GM12878 (cell line): Measurements from ENCODE around the gene MTRFR. TPM values are rescaled to one million over a fixed set of nuclear protein-coding genes. Genes with fewer than 3 reads are reported as not detected.

ENCODE experiments used
- ATAC-seq: fragments of 200-7000 bp; cut with Tn5 transposase; 3 replicates; pipeline ENCODE4 v1.9.1; 2020; ENCODE audit warnings: mild to moderate bottlenecking, moderate library complexity
- BruUV-seq: library from RNA; stranded (reverse); fragments of 400-500 nt; replicated peaks from 2 replicates; lab custom pipeline; 2021; lab: Mats Ljungman, UMichigan
- CTCF ChIA-PET: fragments of 300-600 bp; sonication (Branson Sonifier 250); formaldehyde crosslinking; extraction: SDS; loops from one replicate; lab custom pipeline; 2021; ENCODE audit warnings: inconsistent platforms; lab: Yijun Ruan, JAX
- POLR2A ChIA-PET: fragments of 350-600 bp; formaldehyde crosslinking; extraction: SDS; loops from one replicate; lab custom pipeline; 2021; ENCODE audit warnings: inconsistent platforms; lab: Charles Lee
- RAD21 ChIA-PET: fragments of 300-600 bp; sonication (Branson Sonifier 250); formaldehyde crosslinking; loops from one replicate; lab custom pipeline; 2023; ENCODE audit warnings: antibody characterized with exemption; ENCODE audit not compliant: unreplicated experiment; lab: Charles Lee
- SMC1A ChIA-PET: fragments of 300-600 bp; sonication (Branson Sonifier 250); formaldehyde crosslinking; loops from one replicate; lab custom pipeline; 2023; ENCODE audit not compliant: unreplicated experiment, uncharacterized antibody; lab: Charles Lee
- DNase-seq: peaks from one replicate; pipeline ENCODE4 v3.0.0-alpha.2; 2011; ENCODE audit warnings: low read depth, low spot score
- FAIRE-seq: peaks from 3 replicates; lab custom pipeline; 2011; peaks lifted over from hg19 to GRCh38; lab: Jason Lieb, UNC
- H2AFZ ChIP-seq: 2 replicates; pipeline ENCODE4 v1.6.0; 2011; ENCODE audit warnings: low read depth, low read length, control low read depth; ENCODE audit not compliant: control insufficient read depth
- H3K27ac ChIP-seq: 2 replicates; pipeline ENCODE4 v1.5.1; 2011; ENCODE audit warnings: control low read depth; ENCODE audit not compliant: control insufficient read depth, insufficient read depth
- H3K27me3 ChIP-seq, 2 experiments: replicated peaks in 1 of 2; 2 replicates each; pipeline versions ENCODE4 v1.6.0 to v1.6.1; 2011; ENCODE audit warnings: low read length in 1 of 2; ENCODE audit not compliant: control insufficient read depth in 2 of 2, insufficient read depth in 2 of 2
- H3K36me3 ChIP-seq, 2 experiments: 2 replicates each; pipeline ENCODE4 v1.5.1; 2011; ENCODE audit warnings: low read length in 1 of 2; ENCODE audit not compliant: control insufficient read depth in 2 of 2, insufficient read depth in 2 of 2
- H3K4me1 ChIP-seq: 2 replicates; pipeline ENCODE4 v1.6.1; 2011; ENCODE audit warnings: mild to moderate bottlenecking, low read length, moderate library complexity, mixed read lengths; ENCODE audit not compliant: control insufficient read depth, insufficient read depth
- H3K4me2 ChIP-seq: 2 replicates; pipeline ENCODE4 v1.6.0; 2011; ENCODE audit warnings: control low read depth; ENCODE audit not compliant: control insufficient read depth, insufficient read depth
- H3K4me3 ChIP-seq: fragments of 200-600 bp; sonication (generic); 2 replicates; pipeline ENCODE4 v1.5.1; 2016
- H3K79me2 ChIP-seq: 2 replicates; pipeline ENCODE4 v1.6.0; 2011; ENCODE audit warnings: low read length; ENCODE audit not compliant: control insufficient read depth, insufficient read depth
- H3K9ac ChIP-seq: 2 replicates; pipeline ENCODE4 v1.8.0; 2011; ENCODE audit warnings: low read length, control low read depth, mixed read lengths; ENCODE audit not compliant: control insufficient read depth, insufficient read depth
- H3K9me3 ChIP-seq: replicated peaks from 3 replicates; pipeline ENCODE4 v1.5.1; 2011; ENCODE audit warnings: mild to moderate bottlenecking, low read length; ENCODE audit not compliant: control insufficient read depth, insufficient read depth
- H4K20me1 ChIP-seq: 2 replicates; pipeline ENCODE4 v1.6.0; 2011; ENCODE audit not compliant: control insufficient read depth, insufficient read depth
- BACH1 ChIP-seq: fragments of 450-650 bp; IDR thresholded peaks from 2 replicates; pipeline ENCODE4 v1.6.1; 2017; ENCODE audit warnings: mild to moderate bottlenecking, borderline replicate concordance
- CBFB ChIP-seq: IDR thresholded peaks from 2 replicates; pipeline ENCODE4 v1.6.1; 2016; ENCODE audit warnings: antibody characterized with exemption, low read depth
- CREM ChIP-seq: IDR thresholded peaks from 2 replicates; pipeline ENCODE4 v1.6.1; 2014; ENCODE audit warnings: antibody characterized with exemption, low read depth
- EZH2 ChIP-seq: IDR thresholded peaks from 2 replicates; pipeline ENCODE4 v1.6.1; 2012; ENCODE audit warnings: low read depth, mild to moderate bottlenecking, control low read depth, inconsistent platforms, low read length, borderline replicate concordance; ENCODE audit not compliant: control insufficient read depth
- MEF2B ChIP-seq: fragments of 450-650 bp; IDR thresholded peaks from 2 replicates; pipeline ENCODE4 v1.6.1; 2018; ENCODE audit warnings: mild to moderate bottlenecking, moderate library complexity; ENCODE audit not compliant: partially characterized antibody, poor library complexity, severe bottlenecking
- MTA2 ChIP-seq: fragments of 450-650 bp; IDR thresholded peaks from 2 replicates; pipeline ENCODE4 v1.6.1; 2016; ENCODE audit warnings: low read depth, mild to moderate bottlenecking, moderate library complexity
- MYC ChIP-seq: IDR thresholded peaks from 2 replicates; pipeline ENCODE4 v1.6.1; 2011; ENCODE audit warnings: mild to moderate bottlenecking, low read length, moderate library complexity, inconsistent platforms; ENCODE audit not compliant: insufficient read depth, insufficient replicate concordance, insufficient read length, severe bottlenecking
- NFIC ChIP-seq: IDR thresholded peaks from 2 replicates; pipeline ENCODE4 v1.6.1; 2012; ENCODE audit warnings: low read depth, mild to moderate bottlenecking, inconsistent platforms, low read length, moderate library complexity
- RBBP5 ChIP-seq: fragments of 200-600 bp; sonication (generic); conservative IDR thresholded peaks from 2 replicates; pipeline ENCODE4 v1.6.1; 2016
- RFX5 ChIP-seq: IDR thresholded peaks from 2 replicates; pipeline ENCODE4 v1.6.1; 2011; ENCODE audit warnings: low read depth, low read length, improper control_type of control experiment
- RUNX3 ChIP-seq: IDR thresholded peaks from 2 replicates; pipeline ENCODE4 v1.6.1; 2012; ENCODE audit warnings: low read length, inconsistent platforms
- SMAD5 ChIP-seq: IDR thresholded peaks from 2 replicates; pipeline ENCODE4 v1.6.1; 2016; ENCODE audit warnings: antibody characterized with exemption, low read depth
- SP1 ChIP-seq: IDR thresholded peaks from one replicate; pipeline ENCODE4 v1.6.1; 2011; ENCODE audit warnings: low read depth, low read length
- SREBF1 ChIP-seq: IDR thresholded peaks from 2 replicates; pipeline ENCODE4 v1.6.1; 2012; ENCODE audit warnings: mild to moderate bottlenecking, low read length
- YBX1 ChIP-seq: fragments of 450-650 bp; IDR thresholded peaks from 2 replicates; pipeline ENCODE4 v1.6.1; 2016; ENCODE audit warnings: antibody characterized with exemption
- WGBS: methylation state at CpG from one replicate; pipeline ENCODE4 v1.1.6; 2016; ENCODE audit warnings: low lambda C conversion rate; ENCODE audit not compliant: insufficient replicate concordance, insufficient coverage; ENCODE audit errors: missing lambda C conversion rate; 5-methylcytosine and 5-hydroxymethylcytosine counted together
- in situ Hi-C: fragments of 300-500 bp; cut with MboI; formaldehyde crosslinking; loops from 9 replicates; pipeline ENCODE4 v1.14.3; 2018; ENCODE audit warnings: mixed read lengths
- intact Hi-C: fragments of 100-400 bp; cut with micrococcal nuclease; formaldehyde crosslinking; loops from one replicate; pipeline ENCODE4 v1.14.2; 2022; ENCODE audit not compliant: unreplicated experiment
- polyA plus RNA-seq, 11 experiments: library from polyadenylated mRNA; depleted of rRNA in 4 of 11; unstranded in 6 of 11; stranded (reverse) in 5 of 11; fragments of >200 nt; fragmentation: Nextera tagmentation in 4 of 11; fragmentation: Illumina TruSeq in 1 of 11; extraction: Ambion mirVana in 4 of 11; extraction: Trizol in 1 of 11; gene quantifications; 1 replicate in 1 of 11; 2 replicates in 10 of 11; pipeline versions ENCODE4 v1.2.1 to v1.2.3, GENCODE V29; 2011 to 2016; ENCODE audit warnings: inconsistent platforms in 2 of 11, missing spikeins in 2 of 11, low read depth in 1 of 11
- total RNA-seq, 4 experiments: library from RNA; depleted of rRNA in 3 of 4; stranded (reverse); fragments of >200 nt in 3 of 4; fragmentation: Illumina TruSeq in 1 of 4; extraction: Trizol in 1 of 4; gene quantifications; 2 replicates each; pipeline versions ENCODE4 v1.2.1 to v1.2.3, GENCODE V29; 2013 to 2021
- TF ChIP-seq, protein P1 (sequence below): fragments of 450-650 bp; IDR thresholded peaks from 2 replicates; pipeline ENCODE4 v1.6.1; 2018; ENCODE audit warnings: borderline replicate concordance, mild to moderate bottlenecking; ENCODE audit not compliant: partially characterized antibody
- TF ChIP-seq, protein P2 (sequence below): fragments of 450-650 bp; IDR thresholded peaks from 2 replicates; pipeline ENCODE4 v1.6.1; 2016; ENCODE audit warnings: mild to moderate bottlenecking
- TF ChIP-seq, protein P3 (sequence below): fragments of 450-650 bp; IDR thresholded peaks from 2 replicates; pipeline ENCODE4 v1.6.1; 2018; ENCODE audit warnings: mild to moderate bottlenecking, low read depth, moderate library complexity; ENCODE audit not compliant: partially characterized antibody
- TF ChIP-seq, protein P4 (sequence below): IDR thresholded peaks from 2 replicates; pipeline ENCODE4 v1.6.1; 2012; ENCODE audit warnings: low read depth, low read length, improper control_type of control experiment

MTRFR gene
- total and polyA plus RNA-seq, 10 of the 15 experiments (the other 5 are each of a cell fraction or from before 2014, with no cell fraction given) = 12.2 to 33.4 (median 24.8) TPM

DNA sequence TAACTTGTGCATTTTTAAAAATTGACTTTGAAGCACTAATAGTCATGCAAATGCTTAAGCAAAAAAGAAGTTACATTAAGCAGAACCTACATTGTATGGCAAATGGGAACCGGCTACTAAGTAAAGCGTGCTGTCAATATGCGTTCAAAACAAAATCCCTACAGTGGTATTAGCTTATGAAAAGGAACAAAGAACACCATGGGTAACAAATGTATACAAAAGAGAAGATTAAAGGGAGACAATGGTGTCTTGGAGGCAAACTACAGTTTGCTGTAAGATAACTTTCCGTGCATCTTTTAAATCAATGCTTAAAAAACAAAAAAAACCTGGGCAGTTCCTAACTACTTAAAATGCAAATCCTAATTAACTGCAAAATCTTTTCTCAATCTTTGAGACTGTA, 28.0 kb downstream of the MTRFR start:
- no peak overlapping the region for H2AFZ ChIP-seq
- no peak overlapping the region for H3K9ac ChIP-seq
- POLR2A ChIA-PET = no interaction called here
- no peak for FAIRE-seq
- intact Hi-C loops = no loop called here
- H3K27ac ChIP-seq = no peak overlapping the region
- no peaks in the 10 kb centered on the region for H3K9me3 ChIP-seq
- peaks cover 5 to 8% of the 10 kb centered on the region in 2 experiments for H3K36me3 ChIP-seq
- no peak for TF ChIP-seq BACH1
- TF ChIP-seq, protein P1, sequence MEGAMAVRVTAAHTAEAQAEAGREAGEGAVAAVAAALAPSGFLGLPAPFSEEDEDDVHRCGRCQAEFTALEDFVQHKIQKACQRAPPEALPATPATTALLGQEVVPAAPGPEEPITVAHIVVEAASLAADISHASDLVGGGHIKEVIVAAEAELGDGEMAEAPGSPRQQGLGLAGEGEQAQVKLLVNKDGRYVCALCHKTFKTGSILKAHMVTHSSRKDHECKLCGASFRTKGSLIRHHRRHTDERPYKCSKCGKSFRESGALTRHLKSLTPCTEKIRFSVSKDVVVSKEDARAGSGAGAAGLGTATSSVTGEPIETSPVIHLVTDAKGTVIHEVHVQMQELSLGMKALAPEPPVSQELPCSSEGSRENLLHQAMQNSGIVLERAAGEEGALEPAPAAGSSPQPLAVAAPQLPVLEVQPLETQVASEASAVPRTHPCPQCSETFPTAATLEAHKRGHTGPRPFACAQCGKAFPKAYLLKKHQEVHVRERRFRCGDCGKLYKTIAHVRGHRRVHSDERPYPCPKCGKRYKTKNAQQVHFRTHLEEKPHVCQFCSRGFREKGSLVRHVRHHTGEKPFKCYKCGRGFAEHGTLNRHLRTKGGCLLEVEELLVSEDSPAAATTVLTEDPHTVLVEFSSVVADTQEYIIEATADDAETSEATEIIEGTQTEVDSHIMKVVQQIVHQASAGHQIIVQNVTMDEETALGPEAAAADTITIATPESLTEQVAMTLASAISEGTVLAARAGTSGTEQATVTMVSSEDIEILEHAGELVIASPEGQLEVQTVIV = no peak
- TF ChIP-seq YBX1 = no peak
- no peak for TF ChIP-seq SP1
- no peak for TF ChIP-seq RUNX3
- TF ChIP-seq, protein P2, sequence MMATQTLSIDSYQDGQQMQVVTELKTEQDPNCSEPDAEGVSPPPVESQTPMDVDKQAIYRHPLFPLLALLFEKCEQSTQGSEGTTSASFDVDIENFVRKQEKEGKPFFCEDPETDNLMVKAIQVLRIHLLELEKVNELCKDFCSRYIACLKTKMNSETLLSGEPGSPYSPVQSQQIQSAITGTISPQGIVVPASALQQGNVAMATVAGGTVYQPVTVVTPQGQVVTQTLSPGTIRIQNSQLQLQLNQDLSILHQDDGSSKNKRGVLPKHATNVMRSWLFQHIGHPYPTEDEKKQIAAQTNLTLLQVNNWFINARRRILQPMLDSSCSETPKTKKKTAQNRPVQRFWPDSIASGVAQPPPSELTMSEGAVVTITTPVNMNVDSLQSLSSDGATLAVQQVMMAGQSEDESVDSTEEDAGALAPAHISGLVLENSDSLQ = no peak
- no peak for TF ChIP-seq SREBF1
- TF ChIP-seq MEF2B = no peak
- no peak for TF ChIP-seq MTA2
- no peak for TF ChIP-seq RBBP5
- no peak for TF ChIP-seq EZH2
- no peak for TF ChIP-seq CREM
- no peak for TF ChIP-seq CBFB
- TF ChIP-seq, protein P3, sequence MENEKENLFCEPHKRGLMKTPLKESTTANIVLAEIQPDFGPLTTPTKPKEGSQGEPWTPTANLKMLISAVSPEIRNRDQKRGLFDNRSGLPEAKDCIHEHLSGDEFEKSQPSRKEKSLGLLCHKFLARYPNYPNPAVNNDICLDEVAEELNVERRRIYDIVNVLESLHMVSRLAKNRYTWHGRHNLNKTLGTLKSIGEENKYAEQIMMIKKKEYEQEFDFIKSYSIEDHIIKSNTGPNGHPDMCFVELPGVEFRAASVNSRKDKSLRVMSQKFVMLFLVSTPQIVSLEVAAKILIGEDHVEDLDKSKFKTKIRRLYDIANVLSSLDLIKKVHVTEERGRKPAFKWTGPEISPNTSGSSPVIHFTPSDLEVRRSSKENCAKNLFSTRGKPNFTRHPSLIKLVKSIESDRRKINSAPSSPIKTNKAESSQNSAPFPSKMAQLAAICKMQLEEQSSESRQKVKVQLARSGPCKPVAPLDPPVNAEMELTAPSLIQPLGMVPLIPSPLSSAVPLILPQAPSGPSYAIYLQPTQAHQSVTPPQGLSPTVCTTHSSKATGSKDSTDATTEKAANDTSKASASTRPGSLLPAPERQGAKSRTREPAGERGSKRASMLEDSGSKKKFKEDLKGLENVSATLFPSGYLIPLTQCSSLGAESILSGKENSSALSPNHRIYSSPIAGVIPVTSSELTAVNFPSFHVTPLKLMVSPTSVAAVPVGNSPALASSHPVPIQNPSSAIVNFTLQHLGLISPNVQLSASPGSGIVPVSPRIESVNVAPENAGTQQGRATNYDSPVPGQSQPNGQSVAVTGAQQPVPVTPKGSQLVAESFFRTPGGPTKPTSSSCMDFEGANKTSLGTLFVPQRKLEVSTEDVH = no peak
- TF ChIP-seq NFIC = no peak
- no peak for TF ChIP-seq MYC
- no peak for TF ChIP-seq RFX5
- TF ChIP-seq, protein P4, sequence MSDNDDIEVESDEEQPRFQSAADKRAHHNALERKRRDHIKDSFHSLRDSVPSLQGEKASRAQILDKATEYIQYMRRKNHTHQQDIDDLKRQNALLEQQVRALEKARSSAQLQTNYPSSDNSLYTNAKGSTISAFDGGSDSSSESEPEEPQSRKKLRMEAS = no peak
- TF ChIP-seq SMAD5 = no peak
- no peaks in the 10 kb centered on the region for H4K20me1 ChIP-seq
- no peaks in the 10 kb centered on the region for H3K79me2 ChIP-seq
- BruUV-seq = TSS peak; percentile 73
- H3K4me3 ChIP-seq = no peak overlapping the region
- RAD21 ChIA-PET = no interaction called here
- WGBS = 88% methylated on average over 4 of the region's 4 CpGs
- ATAC-seq = no peak
- in situ Hi-C loops = no loop called here
- no peak overlapping the region for H3K4me2 ChIP-seq
- CTCF ChIA-PET = interaction anchor here (1.2 kb wide), 1 partner anchor 23 kb away, joined by 4 read pairs; no protein-coding TSS in a partner anchor
- no peak for DNase-seq
- no peaks in the 10 kb centered on the region; the same call in 1 of the 2 replicates for H3K4me1 ChIP-seq
- no peaks in the 10 kb centered on the region for H3K27me3 ChIP-seq
- SMC1A ChIA-PET = no interaction called here
